NAMALWA (cell line): Measurements from ENCODE around the gene ARMC3.

Source experiments
- DNase-seq: peaks from one replicate; pipeline ENCODE4 v3.0.0-alpha.2; 2015; ENCODE audit warnings: low spot score

ARMC3 gene

GRCh38 chr10:23079700-23080099 is 151.8 kb downstream of the ARMC3 start:
- DNase-seq: no peak

DNA sequence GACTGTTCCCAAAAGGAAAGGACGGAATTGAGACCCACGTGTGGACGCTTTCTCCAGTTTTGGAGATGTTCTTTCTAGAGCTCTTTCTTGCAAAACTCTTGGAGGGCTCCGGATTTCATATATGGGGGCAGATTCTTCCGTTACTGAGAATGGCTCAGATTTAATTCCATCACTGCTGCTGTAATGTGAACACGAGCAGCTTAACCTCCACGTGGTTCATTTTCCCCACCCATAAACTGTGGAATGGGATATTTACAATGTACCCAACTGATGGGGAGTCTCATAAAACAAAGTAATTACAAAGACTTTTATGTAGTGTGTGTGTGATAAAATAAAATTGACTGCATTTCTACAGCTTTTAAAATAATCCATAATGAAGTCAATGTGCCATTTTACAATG is 152.4 kb downstream of the ARMC3 start:
- no peak for DNase-seq

DNA sequence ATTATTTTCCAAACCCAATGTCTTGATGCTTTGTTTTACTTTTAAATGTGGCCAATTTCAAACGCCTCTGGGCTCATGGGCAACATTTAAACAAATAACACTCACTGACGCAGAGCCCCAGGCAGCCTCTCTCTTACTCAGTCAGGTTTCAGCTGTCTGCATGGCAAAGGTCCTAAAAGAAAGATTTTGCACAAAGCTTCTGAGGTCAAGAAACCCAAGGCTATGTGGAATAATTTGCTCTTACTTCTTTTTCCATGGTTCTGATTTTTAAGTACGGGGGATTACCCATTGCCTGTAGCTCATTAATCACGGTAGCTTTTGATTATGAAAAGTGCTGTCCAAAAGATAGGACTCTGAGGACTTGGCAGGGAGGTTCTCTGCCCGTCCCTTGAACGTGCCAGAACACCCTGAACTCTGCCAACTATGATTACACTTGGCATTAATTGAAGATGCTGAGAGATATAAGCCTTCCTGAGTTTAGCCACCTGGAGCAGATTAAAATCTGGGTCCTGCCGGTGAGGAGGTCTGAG is 153.4 kb downstream of the ARMC3 start:
- no peak for DNase-seq

- DNase-seq: peak; percentile 27
Observed at GRCh38 chr10:23081891-23082290, 154.0 kb downstream of the ARMC3 start.
